ENCODE data around the gene METTL25.
A peak's percentile ranks its signal among the peaks of the same experiment; 100 is the strongest.
"Not testable (repeated sequence)": the region's sequence is repeated elsewhere in the genome, so short reads cannot be mapped to it uniquely, and the experiment has no call there.

Gene METTL25, protein sequence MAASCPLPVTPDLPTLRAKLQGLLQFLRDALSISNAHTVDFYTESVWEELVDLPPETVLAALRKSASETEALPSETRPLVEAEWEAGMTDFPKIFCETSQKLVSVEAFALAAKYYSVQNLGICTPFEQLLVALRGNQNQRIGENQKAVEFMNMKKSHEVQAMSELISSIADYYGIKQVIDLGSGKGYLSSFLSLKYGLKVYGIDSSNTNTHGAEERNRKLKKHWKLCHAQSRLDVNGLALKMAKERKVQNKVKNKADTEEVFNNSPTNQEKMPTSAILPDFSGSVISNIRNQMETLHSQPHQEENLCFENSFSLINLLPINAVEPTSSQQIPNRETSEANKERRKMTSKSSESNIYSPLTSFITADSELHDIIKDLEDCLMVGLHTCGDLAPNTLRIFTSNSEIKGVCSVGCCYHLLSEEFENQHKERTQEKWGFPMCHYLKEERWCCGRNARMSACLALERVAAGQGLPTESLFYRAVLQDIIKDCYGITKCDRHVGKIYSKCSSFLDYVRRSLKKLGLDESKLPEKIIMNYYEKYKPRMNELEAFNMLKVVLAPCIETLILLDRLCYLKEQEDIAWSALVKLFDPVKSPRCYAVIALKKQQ

DNA sequence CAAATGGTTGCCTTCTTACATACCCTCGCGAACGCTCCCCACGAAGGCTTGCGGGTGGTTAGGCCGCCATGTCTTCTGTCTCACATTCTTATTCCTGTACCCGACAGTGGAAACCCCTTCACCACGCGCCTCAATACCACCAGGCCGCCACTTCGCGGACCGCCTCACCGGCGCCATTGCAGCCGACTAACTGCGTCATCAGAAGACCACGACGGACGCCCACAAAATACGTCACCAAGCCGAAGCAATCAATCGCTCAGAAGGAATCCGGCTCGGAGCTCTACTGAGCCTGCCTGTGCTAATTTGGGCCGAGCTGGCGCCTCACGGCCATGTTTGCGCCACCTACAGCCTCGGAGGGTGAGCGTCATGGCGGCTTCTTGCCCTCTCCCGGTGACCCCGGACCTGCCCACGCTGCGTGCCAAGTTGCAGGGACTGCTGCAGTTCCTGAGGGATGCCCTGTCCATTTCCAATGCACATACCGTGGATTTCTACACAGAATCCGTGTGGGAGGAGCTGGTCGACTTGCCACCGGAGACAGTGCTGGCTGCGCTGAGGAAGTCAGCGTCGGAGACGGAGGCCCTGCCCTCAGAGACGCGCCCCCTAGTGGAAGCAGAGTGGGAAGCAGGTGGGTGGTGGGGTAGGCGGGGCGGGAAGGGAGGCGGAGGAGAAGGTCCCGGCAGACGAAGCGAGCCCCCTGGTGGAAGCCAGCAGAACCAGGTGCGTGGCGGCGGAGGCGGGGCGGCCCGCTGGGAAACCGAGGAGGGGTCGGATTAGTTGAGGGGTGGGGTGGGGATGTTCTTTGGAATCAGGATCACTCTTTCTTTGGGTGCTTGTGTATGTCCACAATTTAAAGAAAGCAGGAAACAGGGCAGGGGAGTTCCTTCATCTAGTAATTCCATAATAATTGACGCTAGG is at the start of gene METTL25, which contains the start of gene CCDC59:
TSS of gene METTL25 (plus strand) at position 330 of the 915 bp plus-strand sequence. CDS start at position 367, 37 bp downstream.
TSS of gene CCDC59 (minus strand) at position 188 of the 915 bp plus-strand sequence. CDS start at position 177, 11 bp downstream.
- DNase-seq: peak; percentile 88 to 98

DNA sequence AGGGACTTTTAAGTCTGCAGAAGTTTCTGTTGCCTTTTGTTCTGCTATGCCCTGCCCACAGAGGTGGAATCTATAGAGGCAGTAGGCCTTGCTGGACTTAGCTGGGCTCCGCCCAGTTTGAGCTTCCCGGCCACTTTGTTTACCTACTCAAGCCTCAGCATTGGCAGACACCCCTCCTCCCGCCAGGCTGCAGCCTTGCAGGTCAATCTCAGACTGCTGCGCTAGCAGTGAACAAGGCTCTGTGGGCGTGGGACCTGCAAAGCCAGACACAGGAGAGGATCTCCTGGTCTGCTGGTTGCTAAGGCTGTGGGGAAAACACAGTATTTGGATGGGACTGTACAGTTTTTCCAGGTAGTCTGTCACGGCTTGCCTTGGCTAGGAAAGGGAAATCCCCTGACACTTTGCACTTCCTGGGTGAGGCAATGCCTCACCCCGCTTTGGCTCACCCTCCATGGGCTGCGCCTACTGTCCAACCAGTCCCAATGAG is 43.9 kb upstream of the METTL25 start:
- no peak for DNase-seq

DNA sequence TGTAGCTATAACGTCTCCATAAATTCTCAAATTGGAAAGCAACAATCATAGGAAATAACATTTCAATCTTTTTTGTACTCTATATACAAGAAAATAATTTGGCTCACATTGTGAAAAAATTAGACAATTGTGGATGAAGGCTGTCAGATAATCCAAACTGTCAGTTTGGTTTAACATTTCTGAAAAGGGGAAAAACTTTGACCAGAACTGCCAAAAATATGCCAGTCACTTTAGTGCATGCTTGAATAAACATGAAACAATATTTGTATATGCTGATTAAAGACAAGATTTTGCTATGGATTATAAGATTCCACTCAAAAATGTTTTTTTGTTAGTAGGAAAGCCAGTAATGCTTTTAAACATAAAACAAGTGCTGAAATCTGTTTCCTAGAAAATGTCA is 39.1 kb upstream of the METTL25 start:
- no peak for DNase-seq

DNA sequence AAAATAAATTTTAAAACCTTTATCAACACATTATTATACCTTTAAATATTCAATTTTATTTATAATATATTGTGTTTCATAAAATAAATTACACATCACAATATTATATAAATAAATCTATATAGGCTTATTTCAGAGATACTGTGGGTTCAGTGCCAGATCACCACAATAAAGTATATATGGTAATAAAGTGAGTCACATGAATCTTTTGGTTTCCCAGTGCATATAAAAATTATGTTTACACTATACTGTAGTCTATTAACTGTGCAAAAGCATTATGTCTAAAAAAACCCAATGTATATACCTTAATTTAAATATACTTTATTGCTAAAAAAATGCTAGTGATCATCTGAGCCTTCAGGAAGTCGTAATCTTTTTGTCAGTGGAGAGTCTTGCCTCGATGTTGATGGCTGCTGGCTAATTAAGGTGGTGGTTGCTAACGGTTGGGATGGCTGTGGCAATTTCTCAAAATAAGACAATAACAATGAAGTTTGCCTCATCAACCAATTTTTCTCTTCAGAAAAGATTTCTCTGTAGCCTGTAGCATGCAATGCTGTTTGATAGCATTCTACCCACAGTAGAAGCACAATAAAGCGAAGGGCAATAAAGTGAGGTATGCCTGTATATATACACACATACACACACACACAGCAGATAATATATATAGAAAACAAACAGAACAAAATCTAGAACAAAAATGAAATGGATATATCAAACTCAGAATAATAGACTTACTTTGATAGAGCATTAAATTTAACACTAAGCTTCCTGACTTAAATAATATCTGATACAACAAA is 32.6 kb upstream of the METTL25 start:
- no peak for DNase-seq

DNA sequence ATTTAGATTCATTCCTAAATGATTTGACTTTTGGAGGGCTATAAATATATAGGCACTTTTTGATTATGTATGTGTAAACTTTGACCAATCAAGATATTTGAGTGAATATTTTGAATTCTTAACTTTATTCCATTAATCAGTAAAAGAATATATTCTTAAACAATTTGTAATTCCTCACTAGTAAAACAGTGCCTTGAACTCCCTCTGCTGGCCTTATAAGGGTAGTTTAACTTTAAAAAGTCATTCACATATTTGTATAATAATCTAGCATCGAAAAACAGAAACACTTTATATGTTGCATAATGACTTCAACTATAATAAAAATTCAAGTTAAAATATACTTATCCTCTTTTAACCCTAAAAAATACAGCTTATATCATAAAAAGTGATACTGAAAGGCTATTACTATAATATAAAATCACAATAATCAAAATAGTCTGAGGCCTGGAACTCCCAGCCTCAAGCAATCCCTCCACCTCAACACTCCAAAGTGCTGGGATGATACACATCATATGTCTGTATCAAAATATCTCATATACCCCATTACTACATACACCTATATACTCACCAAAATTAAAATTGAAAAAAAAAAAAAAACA is 31.3 kb upstream of the METTL25 start:
- DNase-seq: peak in 1 of 2 experiments; percentile 51

DNA sequence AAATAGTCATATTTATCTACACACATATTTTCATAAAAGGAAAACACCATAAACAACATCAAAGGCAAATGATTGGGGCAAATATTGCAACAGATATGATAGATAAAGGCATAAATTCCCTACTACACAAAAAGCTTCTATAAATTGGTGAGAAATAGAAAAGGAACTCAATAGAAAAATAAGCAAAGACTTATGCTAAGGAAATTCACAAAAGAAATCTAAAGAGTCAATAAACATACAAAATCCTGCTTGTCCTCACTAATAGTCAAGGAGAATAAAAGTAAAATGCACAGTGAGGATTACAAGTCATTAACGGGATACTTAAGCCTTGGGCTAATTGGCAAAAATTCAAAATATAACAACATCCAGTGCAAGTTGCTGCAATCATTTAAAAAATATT is 30.5 kb upstream of the METTL25 start:
- DNase-seq: no peak

DNA sequence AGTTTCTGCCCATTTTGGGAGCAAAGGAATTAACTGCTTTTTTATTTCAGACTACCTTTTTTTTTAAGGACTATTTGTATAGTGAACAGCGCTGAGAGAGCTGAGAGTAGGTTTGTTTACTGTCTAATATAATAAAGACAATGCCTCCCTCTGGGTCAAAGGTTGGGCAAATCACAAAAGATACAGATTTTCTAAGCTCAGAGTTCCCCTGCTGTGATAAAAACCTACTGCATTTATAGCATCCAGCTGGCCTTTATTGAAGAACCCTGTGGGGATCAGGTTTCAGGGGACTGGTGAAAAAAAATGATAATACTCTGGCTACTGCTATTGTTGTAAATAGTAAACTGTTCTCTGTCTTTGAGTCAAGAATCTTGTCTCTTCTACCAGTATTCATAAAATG is 28.8 kb upstream of the METTL25 start:
- no peak for DNase-seq

DNA sequence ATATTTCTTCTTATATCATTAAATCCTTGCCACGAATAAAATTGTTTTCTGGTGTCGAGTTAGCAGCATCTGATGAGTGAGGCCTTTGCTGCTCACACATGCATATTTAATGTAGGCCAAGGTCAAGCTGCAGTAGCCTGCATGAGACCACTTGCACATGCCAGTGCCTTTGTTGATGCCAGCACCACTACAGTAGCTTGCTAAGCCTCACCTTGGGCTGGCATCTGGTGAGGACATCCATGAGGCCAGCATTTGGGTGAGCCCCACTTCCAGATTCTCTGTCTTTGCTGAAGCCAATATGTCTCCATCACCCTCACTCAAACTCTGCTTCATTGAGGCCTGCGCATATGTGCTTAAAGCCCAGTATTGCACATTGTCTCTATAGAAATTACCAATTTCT is 8.2 kb upstream of the METTL25 start:
- no peak for DNase-seq

DNA sequence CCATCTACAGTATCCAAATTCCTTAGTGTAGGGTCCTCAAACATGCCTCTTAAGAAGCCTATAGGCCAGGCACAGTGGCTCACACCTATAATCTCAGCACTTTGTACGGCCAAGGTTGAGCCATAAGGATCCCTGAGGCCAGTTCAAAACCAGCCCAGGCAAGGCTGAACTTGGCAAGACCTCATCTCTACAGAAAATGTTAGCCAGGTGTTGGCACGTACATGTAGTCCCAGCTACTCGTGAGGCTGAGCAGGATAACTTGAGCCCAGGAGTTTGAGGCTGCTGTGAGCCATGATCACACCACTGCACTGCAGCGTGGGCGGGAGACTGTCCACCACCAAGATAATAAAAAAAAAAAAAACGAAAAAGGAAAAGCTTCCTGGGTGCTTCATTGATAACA is 6.9 kb upstream of the METTL25 start:
- no peak for DNase-seq

DNA sequence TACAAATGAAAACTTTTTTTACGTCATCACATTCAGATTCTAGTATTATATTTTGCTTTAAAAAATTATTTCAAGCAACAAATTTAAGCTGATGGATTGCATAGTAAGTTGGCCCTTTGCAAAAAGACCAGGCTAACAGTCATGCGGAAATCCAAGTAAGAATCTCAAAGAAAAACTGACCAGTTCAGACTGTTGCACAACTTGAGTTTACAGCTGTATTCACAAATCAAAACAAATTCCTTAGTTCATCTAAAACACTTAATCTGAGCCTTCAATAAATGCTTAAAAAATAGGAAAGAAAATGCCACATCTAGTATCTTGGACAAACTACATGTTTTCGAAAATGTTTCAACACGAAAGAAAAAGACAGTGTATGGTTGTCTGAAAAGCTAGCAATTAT is 989 bp upstream of the METTL25 start:
- DNase-seq: no peak

DNA sequence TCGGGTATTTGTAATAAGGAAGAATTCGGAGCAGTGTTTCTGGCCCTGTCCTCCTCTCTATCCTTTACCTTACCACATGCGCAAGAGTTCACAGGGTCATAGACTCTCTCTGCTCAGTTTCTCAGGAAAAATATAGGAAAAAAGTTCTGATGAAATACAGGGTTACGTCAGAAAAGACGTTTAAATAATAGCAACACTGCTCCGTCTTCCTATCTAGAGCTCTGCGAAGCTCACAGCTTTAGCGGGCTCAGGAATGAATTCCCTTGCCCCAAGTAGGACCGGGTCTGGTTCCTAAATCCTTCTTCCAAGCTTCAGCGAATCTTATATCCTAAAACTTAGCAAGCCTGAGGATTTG is 507 bp upstream of the METTL25 start:
- no peak for DNase-seq

DNA sequence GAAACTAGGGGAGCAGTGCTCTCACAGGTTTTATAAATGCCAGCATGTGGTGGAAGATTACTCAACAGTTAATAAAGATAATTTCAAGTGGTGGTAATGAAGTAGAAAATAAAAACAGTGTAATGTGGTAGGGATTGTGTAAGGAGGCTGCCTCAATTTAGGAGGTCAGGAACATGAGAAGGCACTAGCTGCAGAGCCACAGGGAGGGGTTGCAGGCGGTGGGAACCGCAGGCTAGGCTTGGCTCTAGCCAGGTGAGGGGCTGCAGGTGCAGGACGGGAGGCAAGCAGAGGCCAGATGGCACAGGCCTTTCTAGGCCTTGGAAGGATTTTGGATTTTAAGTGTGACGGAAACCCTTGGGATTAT is 768 bp downstream of the METTL25 start:
- DNase-seq: no peak

DNA sequence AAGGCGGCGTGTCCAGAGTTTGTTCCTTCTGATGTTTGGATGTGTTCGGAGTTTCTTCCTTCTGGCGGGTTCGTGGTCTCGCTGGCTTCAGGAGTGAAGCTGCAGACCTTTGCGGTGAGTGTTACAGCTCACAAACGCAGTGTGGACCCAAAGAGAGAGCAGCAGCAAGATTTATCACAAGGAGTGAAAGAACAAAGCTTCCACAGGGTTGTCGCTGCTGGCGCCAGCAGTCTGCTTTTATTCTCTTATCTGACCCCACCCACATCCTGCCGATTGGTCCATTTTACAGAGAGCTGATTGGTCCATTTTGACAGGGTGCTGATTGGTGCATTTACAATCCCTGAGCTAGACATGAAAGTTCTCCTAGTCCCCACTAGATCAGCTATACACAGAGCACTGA is 2.5 kb downstream of the METTL25 start:
- DNase-seq: not testable (repeated sequence)

DNA sequence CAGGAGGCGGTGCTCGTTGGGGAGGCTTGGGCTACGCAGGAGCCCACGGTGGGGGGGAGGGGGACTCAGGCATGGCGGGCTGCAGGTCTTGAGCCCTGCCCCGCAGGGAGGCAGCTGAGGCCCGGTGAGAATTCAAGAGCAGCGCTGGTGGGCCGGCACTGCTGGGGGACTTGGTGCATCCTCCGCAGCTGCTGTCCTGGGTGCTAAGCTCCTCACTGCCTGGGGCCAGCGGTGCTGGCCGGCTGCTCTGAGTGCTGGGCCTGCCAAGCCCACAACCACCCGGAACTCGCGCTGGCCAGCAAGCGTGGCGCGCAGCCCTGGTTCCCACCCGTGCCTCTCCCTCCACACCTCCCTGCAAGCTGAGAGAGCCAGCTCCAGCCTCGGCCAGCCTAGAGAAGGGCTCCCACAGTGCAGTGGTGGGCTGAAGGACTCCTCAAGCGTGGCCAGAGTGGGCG is 3.2 kb downstream of the METTL25 start:
- DNase-seq: no peak

DNA sequence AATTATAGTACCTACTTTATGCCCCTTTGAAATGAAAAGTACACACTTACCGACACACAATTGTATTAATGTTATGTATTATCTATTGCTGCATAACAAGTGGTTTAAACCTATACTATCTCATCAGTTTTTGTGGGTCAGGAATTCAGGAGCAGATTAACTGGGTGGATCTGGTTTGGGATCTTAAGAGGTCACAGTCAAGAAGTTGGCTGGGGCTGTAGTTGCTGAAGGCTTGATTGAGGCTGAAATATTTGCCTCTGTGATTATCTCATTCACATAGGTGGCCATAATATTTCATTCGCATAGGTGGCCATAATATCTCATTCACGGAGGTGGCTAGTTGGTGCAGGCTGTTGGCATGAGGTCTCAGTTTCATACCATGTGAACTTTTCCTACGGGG is 5.7 kb downstream of the METTL25 start:
- DNase-seq: no peak

DNA sequence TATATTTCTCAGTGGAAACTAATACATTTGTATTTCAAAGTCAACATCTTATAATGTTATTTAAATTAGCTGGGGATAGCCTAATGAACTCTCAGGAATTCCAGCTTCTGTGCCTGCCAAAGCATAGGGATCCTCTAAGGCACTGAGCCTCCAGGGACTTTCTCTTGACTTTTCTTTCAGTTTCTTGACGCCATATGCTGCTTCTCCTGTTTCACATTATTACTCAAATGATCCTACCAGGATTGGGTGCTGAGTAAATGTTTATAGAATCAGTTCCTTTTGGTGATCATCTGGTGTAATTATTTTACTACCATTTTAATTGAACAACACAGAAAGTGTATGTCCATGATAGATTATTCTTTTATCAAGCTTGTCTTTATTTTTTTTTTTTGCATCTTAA is 7.9 kb downstream of the METTL25 start:
- DNase-seq: no peak

DNA sequence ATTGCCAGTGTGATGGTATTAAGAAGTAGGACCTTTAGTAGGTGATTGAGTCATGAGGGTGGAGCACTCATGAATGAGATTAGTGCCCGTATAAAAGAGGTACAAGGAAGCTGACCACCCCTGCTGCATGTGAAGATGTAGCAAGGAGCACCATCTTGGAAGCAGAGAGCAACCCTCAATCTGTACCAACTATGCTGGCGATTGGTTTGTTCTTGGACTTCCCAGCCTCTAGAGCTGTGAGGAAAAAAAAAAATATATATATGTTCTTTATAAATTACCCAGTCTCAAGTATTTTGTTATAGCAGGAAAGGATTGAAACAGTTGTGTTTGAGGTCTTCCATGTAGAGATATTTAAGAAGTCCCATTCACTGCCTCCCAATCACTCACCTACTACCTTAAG is 16.9 kb downstream of the METTL25 start:
- no peak for DNase-seq

DNA sequence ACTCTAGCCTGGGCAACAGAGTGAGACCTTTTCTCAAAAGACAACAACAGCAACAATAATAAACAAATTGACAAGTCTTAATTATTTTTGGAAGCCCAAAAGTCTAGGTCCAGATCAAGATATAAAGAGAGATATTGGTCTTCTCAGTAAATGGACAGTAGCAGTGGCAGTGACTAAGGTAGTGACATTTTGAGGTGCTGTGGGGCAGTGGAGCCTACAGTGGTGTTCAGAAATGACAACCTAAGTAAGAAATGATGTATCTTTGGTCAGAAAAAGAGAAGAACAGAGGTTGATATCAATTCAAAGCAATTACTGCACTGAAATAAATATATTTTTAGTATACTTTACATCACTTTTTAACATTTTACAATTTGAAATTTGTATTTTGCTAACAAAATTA is 20.7 kb downstream of the METTL25 start:
- no peak for DNase-seq

DNA sequence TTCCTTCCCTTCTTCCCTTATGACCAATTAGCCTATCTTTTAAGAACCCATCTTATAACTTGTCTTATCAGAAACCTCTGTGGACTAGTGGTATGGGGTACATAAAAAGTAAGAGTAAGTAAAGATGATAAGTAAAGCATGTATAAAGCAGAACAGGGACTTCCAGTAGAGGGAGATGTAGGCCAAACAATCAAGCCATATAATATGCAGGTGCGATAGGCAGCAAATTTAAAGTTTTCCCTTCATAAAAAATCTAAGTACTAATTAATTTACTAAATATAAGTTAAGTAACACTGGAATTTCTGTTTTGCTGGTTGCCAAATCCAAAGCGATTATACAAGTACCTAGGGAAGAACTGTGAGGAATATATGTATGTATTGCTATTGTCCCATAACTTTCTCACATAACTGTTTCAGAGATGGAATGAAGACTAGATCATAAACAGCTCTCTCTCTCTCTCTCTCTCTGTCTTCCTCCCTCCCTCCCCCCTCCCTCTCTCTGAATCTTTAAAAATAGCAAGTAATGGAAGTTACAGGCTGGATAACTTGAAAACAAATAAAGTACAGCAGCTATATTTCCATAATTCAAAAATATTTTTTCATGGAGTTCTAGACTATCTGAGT is 25.7 kb downstream of the METTL25 start:
- DNase-seq: peak in 1 of 2 experiments; percentile 44

DNA sequence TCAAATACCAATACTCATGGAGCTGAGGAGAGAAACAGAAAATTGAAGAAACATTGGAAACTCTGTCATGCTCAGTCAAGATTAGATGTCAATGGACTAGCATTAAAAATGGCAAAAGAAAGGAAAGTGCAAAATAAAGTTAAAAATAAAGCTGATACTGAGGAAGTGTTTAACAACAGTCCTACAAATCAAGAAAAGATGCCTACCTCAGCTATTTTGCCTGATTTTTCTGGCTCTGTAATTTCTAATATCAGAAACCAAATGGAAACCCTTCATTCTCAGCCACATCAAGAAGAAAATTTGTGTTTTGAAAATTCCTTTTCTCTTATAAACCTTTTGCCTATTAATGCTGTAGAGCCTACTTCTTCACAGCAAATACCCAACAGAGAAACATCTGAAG is 40.5 kb downstream of the METTL25 start:
- DNase-seq: no peak

DNA sequence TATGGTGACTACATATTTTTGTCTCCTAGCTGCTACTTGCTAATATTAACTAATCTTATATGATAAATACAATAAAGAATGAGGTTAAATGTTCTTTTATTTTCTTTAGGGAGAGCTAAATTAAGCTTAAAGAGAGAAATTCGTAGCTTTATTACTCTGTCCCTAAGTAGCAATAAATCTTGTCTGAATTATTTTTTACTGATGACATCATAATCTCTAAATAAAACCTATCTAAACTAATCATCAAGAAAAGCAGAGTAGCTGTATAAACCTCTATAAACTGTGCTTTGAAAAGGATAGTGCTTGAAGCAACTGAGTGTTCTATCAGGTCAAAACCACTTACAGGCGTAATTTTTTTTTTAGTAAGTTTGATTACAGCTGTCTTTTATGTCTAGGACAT is 42.5 kb downstream of the METTL25 start:
- no peak for DNase-seq

DNA sequence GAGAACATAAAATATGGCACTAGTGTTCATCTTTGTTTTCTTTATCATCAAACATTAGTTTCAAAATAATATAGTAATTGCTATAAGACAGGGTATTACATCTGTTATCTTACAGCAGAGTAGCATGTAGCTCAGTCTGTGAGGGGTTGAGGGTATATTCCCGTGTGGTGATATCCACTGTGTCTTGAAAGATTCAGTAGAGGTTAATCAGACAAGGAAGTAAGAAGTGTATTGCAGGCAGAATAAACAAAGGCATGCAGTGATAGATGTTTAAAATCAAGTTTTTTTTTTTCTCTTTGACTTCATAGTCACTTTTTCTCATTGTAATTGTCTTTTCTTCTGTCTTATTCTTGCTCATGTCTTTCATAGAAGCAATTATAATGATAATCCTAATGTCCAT is 48.3 kb downstream of the METTL25 start:
- no peak for DNase-seq
